Left ventricle myocardium superior (tissue), 1 donor: ENCODE results near the gene CRYBG1. TPM values are rescaled to one million over a fixed set of nuclear protein-coding genes. Genes with fewer than 3 reads are reported as not detected.
"Not testable (repeated sequence)": the region's sequence is repeated elsewhere in the genome, so short reads cannot be mapped to it uniquely, and the experiment has no call there.

Source experiments
- ATAC-seq: fragments of 200-7000 bp; cut with Tn5 transposase; one replicate; pipeline ENCODE4 v1.9.1; 2020; ENCODE audit warnings: mild to moderate bottlenecking, moderate library complexity
- DNase-seq: peaks from one replicate; pipeline ENCODE4 v3.0.0-alpha.2; 2020
- intact Hi-C: fragments of 100-400 bp; cut with micrococcal nuclease; formaldehyde crosslinking; loops from one replicate; pipeline ENCODE4 v1.11.0; 2022
- total RNA-seq: library from RNA; stranded (reverse); fragmentation: NEBNext Ultra II Directional; extraction: Animal tissue kit (Norgen Biotek cat#: 25700); gene quantifications from one replicate; pipeline ENCODE4 v1.2.1, GENCODE V29; 2021
- donor health status: DM: no; HTN: yes; CAD: no; lungs with severe emphysema.

Gene CRYBG1
- total RNA-seq, 1 donor from 2014 or later, result 2.0 TPM

DNA sequence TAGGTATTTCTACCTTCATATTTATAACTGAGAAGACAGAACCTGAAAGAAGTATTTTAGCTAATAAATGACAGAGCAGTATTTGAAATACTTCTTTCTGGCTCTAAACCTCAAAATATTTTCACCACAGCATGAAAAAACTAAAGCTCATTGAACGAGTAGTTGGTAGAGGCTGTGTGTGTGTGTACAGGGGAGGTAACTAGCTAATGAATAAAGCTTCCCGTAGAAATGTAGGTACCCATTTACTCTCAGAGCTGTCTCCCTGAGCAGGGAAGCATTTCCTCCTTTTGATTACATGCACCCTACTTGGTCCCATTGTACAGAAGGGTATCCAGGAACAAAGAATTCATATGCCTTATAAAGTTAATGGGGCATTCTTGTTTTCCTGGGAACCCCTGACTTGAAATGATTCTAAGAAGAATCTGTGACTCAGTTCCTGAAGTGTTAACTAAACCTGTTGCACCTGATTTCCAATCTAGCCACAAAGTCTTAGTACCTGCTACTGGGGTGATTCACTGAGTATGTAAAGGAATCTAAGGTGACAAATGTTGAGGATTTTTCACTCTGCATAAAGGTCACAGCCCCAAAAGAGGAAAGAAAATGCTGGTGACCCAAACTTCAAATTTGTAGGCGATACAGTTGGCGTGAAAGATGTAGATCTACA lies 12.5 kb downstream of the CRYBG1 start:
- DNase-seq (no peak), ATAC-seq (no peak)
- intact Hi-C loops, result no loop called here

DNA sequence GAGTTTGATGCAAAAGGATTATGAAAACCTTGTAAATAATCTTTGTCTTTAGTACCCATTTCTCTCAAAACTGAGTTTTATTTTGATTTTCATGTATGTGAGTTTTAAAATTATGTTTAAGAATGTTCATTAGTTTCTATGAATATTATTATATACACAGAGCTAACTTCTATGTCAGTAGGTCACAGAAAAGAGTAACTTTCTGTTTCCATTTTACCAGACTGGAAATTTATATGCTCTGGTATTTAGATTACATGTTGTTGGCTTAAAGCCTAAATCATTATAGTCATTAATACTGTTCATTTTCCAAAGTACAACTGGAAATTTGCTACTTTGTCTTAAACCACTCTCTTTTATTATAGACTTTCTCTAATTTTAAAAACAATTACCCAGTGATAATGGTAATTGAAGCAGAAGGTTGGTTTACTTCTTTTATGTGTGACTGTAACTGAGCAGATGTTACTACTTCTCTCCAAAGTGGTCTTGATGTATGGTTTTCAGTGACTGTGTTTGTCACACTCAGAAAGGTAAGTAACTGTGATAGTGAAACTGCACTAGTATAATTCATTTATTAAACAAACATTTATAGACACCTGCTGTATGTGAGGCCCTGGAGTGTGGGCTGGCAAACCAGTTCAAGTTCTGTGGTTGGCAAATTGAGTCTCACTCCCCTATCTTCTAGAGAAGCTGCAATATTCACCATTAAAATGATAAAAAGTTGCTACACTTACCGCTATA lies 13.2 kb downstream of the CRYBG1 start:
- intact Hi-C loops, result no loop called here
- ATAC-seq (no peak), DNase-seq (no peak)

DNA sequence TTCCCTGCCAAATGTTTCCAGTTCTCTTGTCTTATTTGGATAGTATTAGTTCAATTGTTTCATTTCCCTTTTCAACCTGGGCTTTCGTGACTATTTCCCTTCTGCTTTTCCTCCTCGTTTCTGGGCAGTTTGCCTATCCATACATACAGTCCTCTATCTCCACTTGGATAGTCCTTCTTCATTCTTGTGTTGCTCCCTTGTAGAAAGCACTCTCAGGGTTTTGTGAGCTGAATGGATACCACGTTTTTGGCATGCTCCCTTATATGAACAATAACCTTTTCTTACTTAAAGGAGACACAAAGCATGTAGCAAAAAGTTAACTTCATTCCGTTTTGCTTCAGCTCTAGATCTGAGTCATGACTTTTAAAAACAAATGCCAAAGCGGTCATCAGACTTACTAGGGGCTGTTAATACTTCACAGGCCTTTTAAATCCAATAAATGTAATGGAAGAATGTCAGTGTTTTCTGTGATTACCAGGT lies 16.6 kb downstream of the CRYBG1 start:
- DNase-seq (no peak), ATAC-seq (no peak)
- intact Hi-C loops, result no loop called here

DNA sequence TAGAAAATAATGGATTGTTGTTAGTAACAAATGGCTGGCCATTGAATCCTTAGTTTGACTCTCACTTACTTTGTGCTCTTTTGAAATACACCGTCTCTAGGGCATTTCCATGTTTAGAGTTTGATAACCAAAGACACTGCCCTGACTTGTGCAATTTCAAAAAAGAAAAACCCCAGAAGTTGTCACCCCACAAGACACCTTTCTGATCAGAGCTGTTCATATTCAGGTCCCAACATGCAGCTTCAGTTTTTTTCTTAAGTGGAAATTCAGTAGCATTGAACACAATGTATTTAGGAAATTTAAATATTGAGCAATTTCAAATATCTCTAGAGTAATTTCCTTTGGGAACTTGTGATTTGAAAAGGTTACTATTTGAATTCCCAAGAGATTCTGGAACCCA lies 19.4 kb downstream of the CRYBG1 start:
- no peak for DNase-seq
- intact Hi-C loops, result no loop called here
- no peak for ATAC-seq

DNA sequence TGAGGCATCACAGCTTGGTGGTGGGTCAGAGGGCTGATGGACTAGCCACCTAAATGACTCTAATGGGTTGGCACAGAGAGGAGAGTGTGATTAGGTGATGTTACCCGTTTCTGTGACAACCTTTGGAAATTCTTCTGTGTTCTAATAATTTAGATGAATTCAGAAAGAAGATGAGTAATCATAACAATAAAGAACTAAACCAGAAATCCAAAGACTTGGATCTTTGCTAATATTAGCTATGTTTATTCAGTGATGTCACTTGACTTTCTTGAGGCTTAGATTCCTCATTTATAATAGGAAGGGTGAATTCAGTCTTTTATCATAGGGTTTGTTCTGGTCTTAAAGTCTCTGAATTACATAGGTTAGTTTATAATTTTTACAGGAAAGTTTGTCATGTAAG lies 19.9 kb downstream of the CRYBG1 start:
- intact Hi-C loops, result no loop called here
- no peak for DNase-seq
- ATAC-seq, result no peak

DNA sequence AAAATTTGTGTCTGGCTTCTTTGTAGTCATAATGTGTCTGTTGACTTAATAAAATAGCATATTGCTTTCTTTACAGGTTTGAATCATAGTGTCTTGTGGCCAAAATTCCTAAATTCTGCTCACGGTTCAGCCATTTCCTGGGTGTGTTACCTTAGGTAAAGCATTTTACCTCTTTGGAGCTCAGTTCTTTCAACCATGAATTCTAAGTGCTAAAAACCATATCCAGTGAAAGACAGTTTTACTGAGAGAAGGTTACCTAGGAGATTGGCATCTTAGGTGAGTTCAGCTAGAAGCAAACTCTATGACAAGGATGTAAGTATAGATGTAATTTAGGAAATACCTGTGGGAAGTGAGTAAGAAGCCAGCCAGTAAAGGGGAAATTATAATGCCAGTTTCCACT lies 20.7 kb downstream of the CRYBG1 start:
- intact Hi-C loops, result no loop called here
- ATAC-seq (no peak), DNase-seq (no peak)

DNA sequence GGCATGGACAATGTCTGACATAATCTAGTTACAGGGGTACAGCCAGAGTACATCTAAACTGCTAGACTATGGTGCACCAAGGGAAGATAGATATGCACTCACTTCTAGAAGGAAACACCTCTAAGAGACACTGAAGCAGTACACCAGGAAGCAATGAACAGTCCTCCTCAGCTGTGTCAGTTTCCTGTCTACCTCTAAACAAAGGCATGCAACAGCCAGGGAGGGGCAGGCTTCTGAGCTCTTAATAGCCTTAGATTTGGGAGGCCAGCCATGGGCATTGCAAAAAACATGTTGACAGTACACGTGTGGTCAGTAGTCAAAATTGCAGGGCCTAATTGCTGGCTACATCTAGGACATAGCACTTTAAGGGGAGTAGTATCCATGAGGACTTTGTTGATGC lies 21.4 kb downstream of the CRYBG1 start:
- no peak for ATAC-seq
- DNase-seq, result no peak
- intact Hi-C loops, result no loop called here

DNA sequence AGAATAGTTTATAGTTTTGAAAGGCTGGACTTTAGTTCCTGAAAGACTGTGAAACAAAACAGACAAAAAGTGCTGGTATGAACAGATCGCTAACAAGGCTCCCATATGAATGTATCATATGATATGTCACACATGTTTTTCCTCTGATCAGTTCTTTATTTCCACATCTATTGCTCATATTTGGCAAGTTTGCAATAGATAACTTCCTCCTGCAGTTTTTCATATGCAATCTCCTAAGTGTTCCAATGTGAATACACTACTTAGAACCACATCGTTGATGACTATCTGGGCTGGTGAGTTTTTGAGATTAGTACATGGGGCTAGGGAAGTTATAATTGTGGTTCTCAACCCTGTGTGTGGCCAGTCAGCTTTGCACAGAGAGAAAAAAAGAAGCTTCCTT lies 23.1 kb downstream of the CRYBG1 start:
- intact Hi-C loops, result no loop called here
- ATAC-seq (no peak), DNase-seq (no peak)

DNA sequence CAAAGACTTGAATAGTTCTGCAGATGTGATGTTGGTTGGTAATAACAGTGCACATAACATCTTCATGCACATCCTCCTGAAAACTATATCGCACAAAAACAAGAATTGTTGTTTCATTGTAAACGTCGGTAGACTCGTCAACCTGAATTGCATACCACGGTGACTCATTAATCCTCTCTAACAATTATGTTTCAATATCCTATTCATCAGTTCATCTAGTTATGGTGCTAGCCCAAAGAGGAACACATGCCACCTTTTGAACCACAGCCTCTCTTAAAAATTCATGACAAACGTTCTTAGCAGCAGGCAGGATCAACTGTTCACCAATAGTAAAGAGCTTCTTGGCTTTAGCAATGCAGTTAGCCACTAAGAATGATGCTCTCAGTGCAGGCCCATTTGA lies 25.0 kb downstream of the CRYBG1 start:
- ATAC-seq, result no peak
- DNase-seq, result no peak
- intact Hi-C loops, result no loop called here

DNA sequence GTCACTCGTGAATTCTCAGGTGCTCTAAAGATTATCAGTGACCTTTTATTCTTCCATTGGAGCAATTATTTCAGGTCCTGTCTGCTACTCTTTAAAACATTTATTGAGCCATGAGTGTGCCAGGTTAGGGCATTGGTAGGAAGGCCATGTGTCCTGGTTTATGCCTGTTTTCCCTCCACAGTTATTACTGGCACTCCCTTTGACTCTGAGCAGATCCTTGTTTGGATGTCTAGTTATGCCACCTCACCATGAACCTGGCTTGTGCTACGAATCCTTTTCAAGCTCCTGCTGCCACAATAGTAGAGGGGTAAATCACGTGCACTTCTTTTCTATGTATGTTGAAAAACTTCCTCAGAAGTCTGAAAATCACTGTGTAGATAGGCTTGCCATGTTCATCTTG lies 27.4 kb downstream of the CRYBG1 start:
- ATAC-seq (no peak), DNase-seq (no peak)
- intact Hi-C loops, result no loop called here

DNA sequence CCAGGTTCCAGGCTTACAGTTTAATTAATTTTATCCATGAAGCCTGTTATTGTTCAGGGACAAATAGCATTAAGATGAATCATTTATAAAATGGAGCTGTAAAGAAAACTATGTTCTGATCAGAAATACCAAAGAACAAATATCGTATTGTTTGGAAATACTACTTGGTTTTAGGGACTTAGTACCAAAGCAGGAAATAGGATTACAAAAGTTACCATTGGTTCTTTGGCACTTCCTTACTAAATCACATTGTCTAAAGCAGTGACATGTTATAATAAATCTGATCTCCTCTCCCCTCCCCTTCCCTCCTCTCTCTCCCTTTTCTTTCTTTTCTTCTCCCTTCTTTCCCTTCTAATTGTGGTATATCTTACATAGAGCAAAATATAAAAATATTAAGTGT lies 29.6 kb downstream of the CRYBG1 start:
- ATAC-seq (no peak), DNase-seq (no peak)
- intact Hi-C loops, result no loop called here

DNA sequence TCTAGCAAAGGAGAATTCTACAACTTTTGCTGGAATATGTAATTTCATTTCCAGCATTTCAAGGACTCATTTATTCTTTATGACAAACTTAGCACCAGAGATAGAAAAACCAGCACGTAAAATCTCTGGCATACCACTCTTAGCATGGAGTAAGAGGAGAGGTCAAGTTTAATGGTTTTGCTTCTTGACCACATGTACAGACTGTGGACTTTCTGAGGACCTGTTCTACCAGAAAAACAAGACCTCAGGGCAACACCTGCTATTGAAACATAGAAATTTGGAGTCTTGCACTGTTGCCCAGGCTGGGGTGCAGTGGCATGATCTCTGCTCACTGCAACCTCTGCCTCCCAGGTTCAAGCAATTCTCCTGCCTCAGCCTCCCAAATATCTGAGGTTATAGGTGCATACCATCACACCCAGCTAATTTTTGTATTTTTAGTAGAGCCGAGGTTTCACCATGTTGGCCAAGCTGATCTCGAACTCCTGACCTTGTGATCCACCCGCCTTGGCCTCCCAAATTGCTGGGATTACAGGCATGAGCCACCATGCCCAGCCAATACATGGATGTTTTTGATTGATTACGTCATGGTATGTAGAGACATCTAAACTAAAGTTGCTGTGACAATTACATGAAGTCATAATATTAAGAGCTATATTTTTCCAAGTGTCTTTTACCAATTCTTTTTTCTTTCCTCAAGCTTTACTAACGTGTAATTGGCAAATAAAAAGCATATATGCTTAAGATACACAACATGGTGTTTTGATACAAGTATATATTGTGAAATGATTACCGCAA lies 36.1 kb downstream of the CRYBG1 start:
- intact Hi-C loops, result no loop called here
- no peak for DNase-seq
- no peak for ATAC-seq

DNA sequence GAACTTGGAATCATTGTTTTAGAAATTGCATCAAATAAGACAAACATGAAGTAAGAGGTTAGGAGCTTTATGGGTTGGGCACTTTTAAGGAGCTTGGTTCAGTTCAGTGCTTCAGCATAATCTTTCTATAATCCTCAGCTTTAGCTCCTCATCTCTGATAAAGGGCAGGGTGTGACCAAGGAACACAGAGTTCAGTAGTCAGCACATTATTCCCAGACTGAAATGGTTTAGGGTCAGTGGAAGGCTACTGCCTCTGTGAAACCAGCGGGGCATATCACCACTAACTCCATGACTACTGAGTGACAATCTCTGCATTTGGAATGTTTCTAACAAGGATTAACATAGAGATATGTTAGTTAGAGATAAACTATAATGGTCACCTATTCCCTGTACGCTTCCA lies 36.9 kb downstream of the CRYBG1 start:
- ATAC-seq (no peak), DNase-seq (no peak)
- intact Hi-C loops, result no loop called here

DNA sequence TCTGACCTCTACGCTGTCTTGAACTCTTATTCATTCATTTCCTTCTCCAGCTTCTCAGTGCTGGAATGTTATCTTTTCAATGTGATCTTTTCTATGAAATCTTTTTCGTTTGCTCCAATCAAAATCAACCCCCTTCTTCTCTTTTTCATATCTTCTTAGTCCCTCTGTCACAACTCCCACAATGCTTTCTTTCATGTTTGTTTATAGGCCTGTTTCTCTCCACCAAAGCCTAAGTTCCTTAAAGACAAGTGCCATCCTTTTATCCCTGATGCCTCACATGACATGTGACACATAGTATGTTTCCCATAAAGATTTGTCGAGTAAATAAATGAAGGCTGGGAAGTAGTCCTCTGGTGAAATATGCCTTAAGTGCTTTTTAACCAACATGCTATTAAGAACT lies 38.1 kb downstream of the CRYBG1 start:
- no peak for DNase-seq
- no peak for ATAC-seq

DNA sequence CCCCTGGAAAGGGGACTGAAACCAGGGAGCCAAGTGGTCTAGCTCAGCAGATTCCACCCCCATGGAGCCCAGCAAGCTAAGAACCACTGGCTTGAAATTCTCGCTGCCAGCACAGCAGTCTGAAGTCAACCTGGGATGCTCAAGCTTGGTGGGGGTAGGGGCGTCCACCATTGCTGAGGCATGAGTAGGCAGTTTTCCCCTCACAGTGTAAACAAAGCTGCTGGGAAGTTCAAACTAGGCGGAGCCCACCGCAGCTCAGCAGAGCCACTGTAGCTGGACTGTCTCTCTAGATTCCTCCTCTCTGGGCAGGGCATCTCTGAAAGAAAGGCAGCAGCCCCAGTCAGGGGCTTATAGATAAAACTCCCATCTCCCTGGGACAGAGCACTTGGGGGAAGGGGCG lies 44.5 kb downstream of the CRYBG1 start:
- DNase-seq, ATAC-seq, intact Hi-C loops: not testable (repeated sequence)

More for the DNA sequence above, 38.1 kb downstream of the CRYBG1 start:
- intact Hi-C loops, result no loop called here

DNA sequence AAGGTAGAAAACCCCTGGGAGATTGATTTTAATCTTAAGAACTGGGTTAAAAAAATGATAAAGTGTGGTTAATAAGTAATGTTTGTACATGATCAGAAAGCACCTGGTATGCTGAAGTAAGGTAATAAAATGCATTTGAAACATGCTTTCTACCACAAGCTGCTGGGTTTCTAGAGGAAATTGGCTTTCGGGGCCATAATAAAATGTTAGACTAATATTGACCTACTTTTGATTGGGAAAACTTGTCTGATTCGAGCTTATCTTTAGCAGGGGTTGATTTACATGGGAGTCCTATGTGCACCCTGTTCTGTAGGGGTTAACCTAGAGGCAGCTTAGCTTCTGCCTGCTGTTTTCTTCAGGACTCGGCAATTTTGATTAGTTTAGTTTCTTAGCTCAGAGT lies 50.5 kb downstream of the CRYBG1 start:
- intact Hi-C loops, result no loop called here

DNA sequence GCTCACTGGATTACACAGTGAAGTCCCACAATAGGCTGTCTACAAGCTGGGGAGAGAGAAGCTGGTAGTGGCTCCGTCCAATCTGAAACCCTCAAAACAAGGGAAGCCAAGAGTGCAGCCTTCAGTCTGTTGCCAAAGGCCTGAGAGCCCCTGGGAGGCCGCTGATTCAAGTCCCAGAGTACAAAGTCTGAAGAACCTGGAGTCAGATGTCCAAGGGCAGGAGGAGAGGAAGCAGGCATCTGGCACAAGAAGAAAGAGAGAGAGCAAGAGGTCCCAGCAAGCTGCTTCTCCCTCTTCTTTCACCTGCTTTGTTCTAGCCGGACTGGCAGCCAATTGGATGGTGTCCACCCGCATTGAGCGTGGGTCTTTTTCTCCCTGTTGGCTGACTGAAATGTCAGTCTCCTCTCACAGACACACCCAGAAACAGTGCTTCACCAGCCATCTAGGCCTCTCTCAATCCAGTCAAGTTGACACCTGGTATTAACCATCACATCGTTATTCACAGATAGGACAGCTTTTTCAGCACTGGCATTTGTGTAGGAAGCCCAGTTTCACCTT lies 51.2 kb downstream of the CRYBG1 start:
- DNase-seq, result no peak
- intact Hi-C loops, result no loop called here

More for the DNA sequence above, 50.5 kb downstream of the CRYBG1 start:
- no peak for DNase-seq
- ATAC-seq, result no peak

DNA sequence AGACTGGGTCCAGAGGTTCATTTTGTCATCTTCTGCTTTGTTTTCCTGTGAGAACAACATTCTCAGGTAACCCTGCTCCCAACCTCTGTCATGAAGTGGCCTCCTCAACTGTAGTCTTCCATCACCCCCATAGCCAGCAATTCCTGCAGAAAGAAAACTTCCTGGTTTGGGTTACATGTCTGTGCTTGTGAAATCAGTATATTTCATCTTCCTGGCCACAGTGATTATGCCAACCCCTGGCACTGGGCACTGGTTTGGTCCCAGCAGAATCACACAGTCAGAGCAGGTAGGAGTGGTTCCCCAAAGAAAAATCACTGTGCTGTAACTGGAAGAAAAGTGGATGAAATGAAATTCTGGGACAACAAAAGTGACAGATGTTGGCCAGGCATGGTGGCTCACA lies 52.5 kb downstream of the CRYBG1 start:
- no peak for ATAC-seq
- no peak for DNase-seq

More for the DNA sequence above, 51.2 kb downstream of the CRYBG1 start:
- ATAC-seq, result no peak

DNA sequence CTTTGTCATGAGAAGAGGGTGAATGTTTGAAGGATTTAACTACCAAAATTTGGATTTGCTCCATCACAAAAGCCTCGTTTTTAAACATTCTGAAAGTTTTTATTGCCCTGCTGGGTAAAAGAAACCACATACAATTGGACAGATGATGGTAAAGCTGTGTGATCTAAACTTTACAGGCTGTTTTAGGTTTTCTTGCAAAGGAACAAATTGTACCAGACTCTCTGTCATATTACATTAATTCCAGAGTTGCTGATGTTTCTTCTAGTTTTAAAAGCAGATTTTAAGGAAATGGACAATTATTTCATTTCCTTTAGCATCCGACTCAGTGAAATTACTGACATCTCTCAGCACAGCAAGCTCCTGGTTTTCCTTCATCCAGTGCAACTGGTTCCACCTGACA lies 53.2 kb downstream of the CRYBG1 start:
- ATAC-seq (no peak), DNase-seq (no peak)
- intact Hi-C loops, result no loop called here

More for the DNA sequence above, 52.5 kb downstream of the CRYBG1 start:
- intact Hi-C loops, result no loop called here

DNA sequence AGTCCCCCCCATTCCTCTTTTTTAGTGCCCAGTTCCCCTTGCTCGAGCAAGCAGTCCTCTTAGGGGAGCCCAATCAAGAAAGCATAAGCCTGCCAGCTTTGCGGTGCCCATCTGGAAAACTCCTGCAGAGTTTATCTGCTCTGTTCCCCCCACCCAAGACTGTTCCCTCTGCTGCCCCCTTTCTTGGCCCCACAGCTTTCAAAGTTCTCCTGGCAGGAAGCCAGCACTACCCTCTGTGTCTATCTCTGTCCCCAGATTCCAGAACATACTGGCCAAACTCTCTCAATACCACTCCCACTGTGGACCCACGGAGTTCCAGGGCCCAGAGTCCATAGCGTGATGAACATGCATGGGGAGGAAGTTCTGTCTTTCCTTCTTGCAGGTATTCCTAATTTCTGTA lies 55.4 kb downstream of the CRYBG1 start:
- no peak for ATAC-seq
- intact Hi-C loops, result no loop called here
- DNase-seq, result no peak
